Glutamatergic neuron (in vitro differentiated cells): ENCODE data around the gene LSM4. TPM values are rescaled to one million over a fixed set of nuclear protein-coding genes. Genes with fewer than 3 reads are reported as not detected.

ENCODE experiments used
- DNase-seq: peaks from one replicate; pipeline ENCODE4 v3.0.0; 2022
- H3K27ac Mint-ChIP-seq: one replicate; pipeline ENCODE4 v1.8.0; 2020; ENCODE audit warnings: mild to moderate bottlenecking, mixed read lengths, inconsistent platforms; ENCODE audit not compliant: unreplicated experiment
- H3K27me3 Mint-ChIP-seq: one replicate; pipeline ENCODE4 v1.8.0; 2020; ENCODE audit warnings: mild to moderate bottlenecking, moderate library complexity, mixed read lengths, inconsistent platforms; ENCODE audit not compliant: unreplicated experiment
- H3K36me3 Mint-ChIP-seq: one replicate; pipeline ENCODE4 v1.8.0; 2020; ENCODE audit warnings: mild to moderate bottlenecking, mixed read lengths, inconsistent platforms; ENCODE audit not compliant: unreplicated experiment
- H3K4me1 Mint-ChIP-seq: one replicate; pipeline ENCODE4 v1.8.0; 2020; ENCODE audit warnings: mild to moderate bottlenecking, low read depth, mixed read lengths, inconsistent platforms; ENCODE audit not compliant: unreplicated experiment
- H3K4me3 Mint-ChIP-seq: one replicate; pipeline ENCODE4 v1.8.0; 2020; ENCODE audit warnings: mild to moderate bottlenecking, mixed read lengths, inconsistent platforms; ENCODE audit not compliant: unreplicated experiment
- H3K9me3 Mint-ChIP-seq: one replicate; pipeline ENCODE4 v1.8.0; 2020; ENCODE audit warnings: mild to moderate bottlenecking, moderate library complexity, mixed read lengths, inconsistent platforms; ENCODE audit not compliant: unreplicated experiment
- total RNA-seq: library from RNA; stranded (reverse); fragmentation: NEBNext Ultra II Directional; extraction: Animal tissue kit (Norgen Biotek cat#: 25700); gene quantifications from one replicate; pipeline ENCODE4 v1.2.1, GENCODE V29; 2021; ENCODE audit not compliant: unreplicated experiment
- TF ChIP-seq, protein P1 (sequence below): fragments of 200-600 bp; sonication (generic); IDR thresholded peaks from one replicate; pipeline ENCODE4 v1.5.0; 2021; ENCODE audit not compliant: partially characterized antibody, unreplicated experiment

The LSM4 gene
- total RNA-seq, 1 donor from 2014 or later = 137 TPM

DNA sequence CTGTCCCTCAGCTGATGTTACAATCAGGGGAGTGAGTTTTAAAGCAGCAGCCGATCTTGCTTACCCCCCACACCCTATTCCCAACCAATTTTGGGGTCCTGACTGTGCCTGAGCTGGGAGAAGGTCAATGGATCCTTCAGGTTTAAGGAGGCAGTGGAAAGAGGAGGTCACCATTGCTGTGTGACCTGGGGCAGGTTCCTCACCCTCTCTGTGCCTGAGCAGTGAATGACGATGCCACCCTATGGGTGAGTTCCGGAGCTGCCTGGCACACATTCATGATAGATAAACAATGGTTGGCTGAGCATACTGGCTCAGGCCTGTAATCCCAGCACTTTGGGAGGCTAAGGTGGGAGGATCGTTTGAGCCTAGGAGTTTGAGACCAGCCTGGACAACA, 21.2 kb downstream of the LSM4 start:
- H3K4me3 Mint-ChIP-seq = no peak overlapping the region
- peaks cover 13% of the 10 kb centered on the region for H3K27me3 Mint-ChIP-seq
- H3K4me1 Mint-ChIP-seq = peaks cover 16% of the 10 kb centered on the region
- no peaks in the 10 kb centered on the region for H3K36me3 Mint-ChIP-seq
- DNase-seq = no peak
- no peak overlapping the region for H3K27ac Mint-ChIP-seq
- TF ChIP-seq, protein P1, sequence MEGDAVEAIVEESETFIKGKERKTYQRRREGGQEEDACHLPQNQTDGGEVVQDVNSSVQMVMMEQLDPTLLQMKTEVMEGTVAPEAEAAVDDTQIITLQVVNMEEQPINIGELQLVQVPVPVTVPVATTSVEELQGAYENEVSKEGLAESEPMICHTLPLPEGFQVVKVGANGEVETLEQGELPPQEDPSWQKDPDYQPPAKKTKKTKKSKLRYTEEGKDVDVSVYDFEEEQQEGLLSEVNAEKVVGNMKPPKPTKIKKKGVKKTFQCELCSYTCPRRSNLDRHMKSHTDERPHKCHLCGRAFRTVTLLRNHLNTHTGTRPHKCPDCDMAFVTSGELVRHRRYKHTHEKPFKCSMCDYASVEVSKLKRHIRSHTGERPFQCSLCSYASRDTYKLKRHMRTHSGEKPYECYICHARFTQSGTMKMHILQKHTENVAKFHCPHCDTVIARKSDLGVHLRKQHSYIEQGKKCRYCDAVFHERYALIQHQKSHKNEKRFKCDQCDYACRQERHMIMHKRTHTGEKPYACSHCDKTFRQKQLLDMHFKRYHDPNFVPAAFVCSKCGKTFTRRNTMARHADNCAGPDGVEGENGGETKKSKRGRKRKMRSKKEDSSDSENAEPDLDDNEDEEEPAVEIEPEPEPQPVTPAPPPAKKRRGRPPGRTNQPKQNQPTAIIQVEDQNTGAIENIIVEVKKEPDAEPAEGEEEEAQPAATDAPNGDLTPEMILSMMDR = no peak
- peaks cover 4% of the 10 kb centered on the region for H3K9me3 Mint-ChIP-seq

DNA sequence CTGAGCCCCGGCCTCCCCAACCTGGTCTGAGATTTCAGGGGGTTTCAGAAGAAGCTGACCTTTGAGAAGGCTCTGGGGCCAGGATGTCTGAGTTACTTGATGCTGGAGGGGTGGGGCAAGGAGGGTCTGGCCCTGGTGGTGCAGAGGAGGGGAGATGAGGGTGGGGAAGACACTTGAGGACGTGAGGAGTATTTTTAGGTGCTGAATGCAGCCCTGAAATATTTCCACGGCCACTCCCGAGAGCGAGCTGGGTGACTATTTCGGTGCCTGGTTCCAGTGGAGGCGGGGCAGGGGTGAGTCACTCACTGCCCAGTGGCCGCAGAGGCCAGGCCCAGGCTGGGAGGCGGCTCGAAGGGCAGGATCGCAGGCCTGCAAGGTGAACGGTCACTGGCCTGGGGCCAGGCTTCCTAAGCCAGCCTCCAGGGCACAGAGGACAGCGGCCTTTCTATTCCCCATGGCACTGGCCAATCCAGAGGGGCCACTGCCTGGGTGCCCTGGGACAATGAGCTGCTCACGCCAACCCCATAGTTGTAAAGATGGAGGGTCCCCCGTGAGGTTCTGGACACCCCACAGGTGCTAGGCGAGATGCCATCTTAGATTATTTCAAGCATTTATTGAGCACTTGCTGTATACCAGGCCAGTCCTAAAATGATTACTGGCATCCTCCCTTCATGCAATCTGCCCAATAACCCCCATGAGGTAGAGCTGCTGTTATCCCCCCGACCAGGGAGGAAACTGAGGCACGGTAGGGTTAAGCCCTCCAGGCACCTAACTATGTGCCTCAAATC, 21.8 kb downstream of the LSM4 start:
- H3K9me3 Mint-ChIP-seq = peaks cover 4% of the 10 kb centered on the region
- no peaks in the 10 kb centered on the region for H3K36me3 Mint-ChIP-seq
- H3K4me1 Mint-ChIP-seq = peaks cover 16% of the 10 kb centered on the region
- peaks cover 13% of the 10 kb centered on the region for H3K27me3 Mint-ChIP-seq
- no peak overlapping the region for H3K27ac Mint-ChIP-seq
- TF ChIP-seq, protein P1 = no peak
- no peak for DNase-seq
- no peak overlapping the region for H3K4me3 Mint-ChIP-seq

DNA sequence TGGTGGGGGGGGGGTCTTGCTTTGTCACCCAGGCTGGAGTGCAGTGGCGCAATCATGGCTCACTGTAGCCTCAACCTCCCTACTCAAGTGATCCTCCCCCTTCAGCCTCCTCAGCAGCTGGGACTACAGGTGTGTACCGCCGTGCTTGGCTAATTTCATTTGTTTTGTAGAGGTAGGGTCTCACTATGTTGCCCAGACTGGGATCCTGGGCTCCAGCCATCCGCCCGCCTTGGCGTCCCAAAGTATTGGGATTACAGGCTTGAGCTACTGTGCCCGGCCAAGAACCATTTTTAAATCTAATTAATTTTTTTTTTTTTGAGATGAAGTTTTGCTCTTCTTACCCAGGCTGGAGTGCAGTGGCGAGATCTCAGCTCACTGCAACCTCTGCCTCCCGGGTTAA, 23.2 kb downstream of the LSM4 start:
- no peak overlapping the region for H3K4me3 Mint-ChIP-seq
- H3K36me3 Mint-ChIP-seq = no peaks in the 10 kb centered on the region
- H3K9me3 Mint-ChIP-seq = peaks cover 7% of the 10 kb centered on the region
- peaks cover 10% of the 10 kb centered on the region for H3K4me1 Mint-ChIP-seq
- H3K27ac Mint-ChIP-seq = no peak overlapping the region
- peaks cover 11% of the 10 kb centered on the region for H3K27me3 Mint-ChIP-seq
- DNase-seq = no peak
- TF ChIP-seq, protein P1 = no peak

DNA sequence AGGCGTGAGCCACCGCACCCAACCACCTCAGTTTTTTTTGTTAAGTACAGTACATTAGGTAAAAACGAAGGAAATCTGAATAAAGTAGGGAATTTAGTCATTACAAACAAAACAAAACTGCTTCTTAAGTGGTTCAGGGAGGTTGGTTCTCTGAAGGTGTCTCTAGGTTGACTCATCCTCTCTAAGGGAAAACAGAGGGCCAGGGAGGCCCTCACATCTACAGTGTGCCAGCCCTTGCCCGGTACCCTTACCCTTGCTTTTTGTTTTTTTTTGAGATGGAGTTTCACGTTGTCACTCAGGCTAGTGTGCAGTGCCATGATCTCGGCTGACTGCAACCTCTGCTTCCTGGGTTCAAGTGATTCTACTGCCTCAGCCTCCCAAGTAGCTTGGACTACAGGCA, 24.3 kb downstream of the LSM4 start:
- TF ChIP-seq, protein P1 = no peak
- Mint-ChIP-seq H3K36me3 (no peaks in the 10 kb centered on the region), H3K27me3 (peaks cover 5% of the 10 kb centered on the region), H3K27ac (no peak overlapping the region), H3K9me3 (peaks cover 5% of the 10 kb centered on the region), H3K4me3 (no peak overlapping the region), H3K4me1 (peaks cover 2% of the 10 kb centered on the region)
- DNase-seq = no peak

DNA sequence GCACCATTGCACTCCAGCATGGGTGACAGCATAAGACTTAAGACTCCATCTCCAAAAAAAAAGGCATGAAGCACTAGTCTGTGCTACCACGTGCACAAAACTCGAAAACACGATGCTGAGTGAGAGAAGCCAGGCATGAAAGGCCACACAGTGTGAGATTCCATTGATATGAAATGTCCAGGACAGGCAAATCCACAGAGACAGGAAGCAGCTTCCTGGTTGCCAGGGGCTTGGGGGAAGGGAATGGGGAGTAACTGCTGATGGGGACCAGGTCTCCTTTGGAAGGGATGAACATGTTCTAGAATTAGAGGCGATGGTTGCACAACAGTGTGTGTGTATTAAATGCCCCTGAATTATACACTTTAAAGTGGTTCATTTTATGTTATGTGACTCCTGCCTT, 25.6 kb downstream of the LSM4 start:
- TF ChIP-seq, protein P1 = no peak
- Mint-ChIP-seq H3K27me3 (peaks cover 4% of the 10 kb centered on the region), H3K4me3 (no peak overlapping the region), H3K36me3 (no peaks in the 10 kb centered on the region), H3K9me3 (peaks cover 5% of the 10 kb centered on the region), H3K27ac (no peak overlapping the region), H3K4me1 (peaks cover 3% of the 10 kb centered on the region)
- no peak for DNase-seq
